GM23338 (cell line): ENCODE measurements around the gene PREB. TPM values are rescaled to one million over a fixed set of nuclear protein-coding genes. Genes with fewer than 3 reads are reported as not detected.

Source experiments
- ATAC-seq: fragments of 200-7000 bp; cut with Tn5 transposase; 3 replicates; pipeline ENCODE4 v1.9.1; 2020
- DNase-seq: peaks from one replicate; pipeline ENCODE4 v3.0.0-alpha.2; 2015; ENCODE audit warnings: low spot score
- H2AFZ ChIP-seq: fragments of 200-600 bp; sonication (generic); 2 replicates; pipeline ENCODE4 v1.8.0; 2016; ENCODE audit warnings: antibody characterized with exemption, mild to moderate bottlenecking, moderate library complexity
- H3F3A ChIP-seq: fragments of 200-600 bp; sonication (generic); replicated peaks from 2 replicates; pipeline ENCODE4 v1.8.0; 2017; ENCODE audit warnings: antibody characterized with exemption, mixed run types, low read depth
- H3K27ac ChIP-seq: fragments of 200-600 bp; sonication (generic); 2 replicates; pipeline ENCODE4 v1.6.1; 2016; ENCODE audit warnings: low read depth
- H3K27me3 ChIP-seq: fragments of 200-600 bp; sonication (generic); 2 replicates; pipeline ENCODE4 v1.8.0; 2016; ENCODE audit warnings: mild to moderate bottlenecking, mixed run types, moderate library complexity; ENCODE audit not compliant: insufficient read depth
- H3K36me3 ChIP-seq: fragments of 200-600 bp; sonication (generic); 2 replicates; pipeline ENCODE4 v1.8.0; 2016; ENCODE audit warnings: mild to moderate bottlenecking; ENCODE audit not compliant: insufficient read depth
- H3K4me1 ChIP-seq: fragments of 200-600 bp; sonication (generic); 2 replicates; pipeline ENCODE4 v1.8.0; 2016; ENCODE audit warnings: mild to moderate bottlenecking, moderate library complexity; ENCODE audit not compliant: insufficient read depth
- H3K4me2 ChIP-seq: fragments of 200-600 bp; sonication (generic); 2 replicates; pipeline ENCODE4 v1.7.1; 2017; ENCODE audit warnings: mixed run types
- H3K4me3 ChIP-seq: fragments of 200-600 bp; sonication (generic); 2 replicates; pipeline ENCODE4 v1.6.1; 2016; ENCODE audit warnings: mixed run types
- H3K79me2 ChIP-seq: fragments of 200-600 bp; sonication (generic); replicated peaks from 2 replicates; pipeline ENCODE4 v1.8.0; 2017; ENCODE audit warnings: mild to moderate bottlenecking; ENCODE audit not compliant: insufficient read depth
- H3K9me2 ChIP-seq: fragments of 200-600 bp; sonication (generic); 2 replicates; pipeline ENCODE4 v1.8.0; 2017; ENCODE audit not compliant: insufficient read depth
- H4K20me1 ChIP-seq: fragments of 200-600 bp; sonication (generic); replicated peaks from 2 replicates; pipeline ENCODE4 v1.8.0; 2017; ENCODE audit warnings: mild to moderate bottlenecking; ENCODE audit not compliant: insufficient read depth
- H3K27ac Mint-ChIP-seq: 2 replicates; pipeline ENCODE4 v1.8.0; 2020; ENCODE audit warnings: inconsistent platforms, mild to moderate bottlenecking, moderate library complexity, mixed read lengths
- H3K27me3 Mint-ChIP-seq: 3 replicates; pipeline ENCODE4 v1.8.0; 2022; ENCODE audit warnings: low read depth, mild to moderate bottlenecking, moderate library complexity, mixed read lengths, inconsistent platforms; ENCODE audit not compliant: insufficient read depth, poor library complexity
- H3K36me3 Mint-ChIP-seq: 3 replicates; pipeline ENCODE4 v1.8.0; 2021; ENCODE audit warnings: low read depth, mild to moderate bottlenecking, inconsistent platforms, moderate library complexity, mixed read lengths
- H3K4me1 Mint-ChIP-seq: 3 replicates; pipeline ENCODE4 v1.8.0; 2020; ENCODE audit warnings: mild to moderate bottlenecking, inconsistent platforms, mixed read lengths
- H3K4me3 Mint-ChIP-seq: 3 replicates; pipeline ENCODE4 v1.8.0; 2021; ENCODE audit warnings: moderate library complexity, mild to moderate bottlenecking, inconsistent platforms, mixed read lengths
- H3K9me3 Mint-ChIP-seq: 3 replicates; pipeline ENCODE4 v1.8.0; 2020; ENCODE audit warnings: moderate library complexity, mild to moderate bottlenecking, inconsistent platforms, mixed read lengths
- CREB1 ChIP-seq: fragments of 250-450 bp; sonication (Bioruptor Pico); IDR thresholded peaks from 2 replicates; pipeline ENCODE4 v1.5.0; 2020; ENCODE audit warnings: low read depth, mild to moderate bottlenecking, moderate library complexity
- CTCF ChIP-seq, 2 experiments: fragments of 200-600 bp in 1 of 2; sonication (generic) in 1 of 2; conservative IDR thresholded peaks; 2 replicates each; pipeline versions ENCODE4 v1.5.1 to v1.6.1; 2016 to 2017; ENCODE audit warnings: antibody characterized with exemption in 2 of 2, low read depth in 2 of 2, mild to moderate bottlenecking in 2 of 2, moderate library complexity in 1 of 2
- ETS1 ChIP-seq: IDR thresholded peaks from 2 replicates; pipeline ENCODE4 v1.6.1; 2016; ENCODE audit warnings: antibody characterized with exemption
- EZH2phosphoT487 ChIP-seq: fragments of 200-600 bp; sonication (generic); IDR thresholded peaks from one replicate; pipeline ENCODE4 v1.8.1; 2018; ENCODE audit warnings: antibody characterized with exemption; ENCODE audit not compliant: unreplicated experiment
- JUNB ChIP-seq: IDR thresholded peaks from one replicate; pipeline ENCODE4 v1.6.1; 2016; ENCODE audit warnings: antibody characterized with exemption; ENCODE audit not compliant: unreplicated experiment
- NANOG ChIP-seq: IDR thresholded peaks from 2 replicates; pipeline ENCODE4 v1.6.1; 2016; ENCODE audit warnings: antibody characterized with exemption, borderline replicate concordance
- POLR2AphosphoS5 ChIP-seq: IDR thresholded peaks from 2 replicates; pipeline ENCODE4 v1.6.1; 2016; ENCODE audit warnings: antibody characterized with exemption, low read depth
- REST ChIP-seq: IDR thresholded peaks from one replicate; pipeline ENCODE4 v1.6.1; 2018; ENCODE audit warnings: antibody characterized with exemption; ENCODE audit not compliant: unreplicated experiment
- STAT1 ChIP-seq: IDR thresholded peaks from one replicate; pipeline ENCODE4 v1.6.1; 2016; ENCODE audit warnings: antibody characterized with exemption; ENCODE audit not compliant: unreplicated experiment
- ZNF114 ChIP-seq: fragments of 250-450 bp; sonication (Bioruptor Pico); IDR thresholded peaks from 2 replicates; pipeline ENCODE4 v1.5.0; 2020; ENCODE audit warnings: mild to moderate bottlenecking, moderate library complexity
- ZNF331 ChIP-seq: fragments of 250-450 bp; sonication (Bioruptor Pico); IDR thresholded peaks from 2 replicates; pipeline ENCODE4 v1.5.0; 2020; ENCODE audit warnings: low read depth, mild to moderate bottlenecking, moderate library complexity
- ZNF462 ChIP-seq: fragments of 250-450 bp; sonication (Bioruptor Pico); IDR thresholded peaks from 2 replicates; pipeline ENCODE4 v1.5.0; 2020; ENCODE audit warnings: mild to moderate bottlenecking, moderate library complexity
- polyA plus RNA-seq: library from polyadenylated mRNA; unstranded; fragments of >200 nt; fragmentation: Nextera tagmentation; extraction: Ambion mirVana; gene quantifications from 2 replicates; pipeline ENCODE4 v1.2.1, GENCODE V29; 2016
- total RNA-seq: library from RNA; depleted of rRNA; stranded (reverse); fragments of >200 nt; shearing (Covaris generic); gene quantifications from 2 replicates; pipeline ENCODE4 v1.2.3, GENCODE V29; 2014

Gene PREB
- total and polyA plus RNA-seq, 2 experiments from 2014 or later = 41.2 to 79.7 TPM

- no peak for TF ChIP-seq ZNF462
Observed at GRCh38 chr2:27139310-27139709, 4.9 kb upstream of the PREB start, which contains the start of gene PRR30 (continued).

GRCh38 chr2:27138111-27138510 lies 3.7 kb upstream of the PREB start:
- Histone ChIP-seq H3K4me3 (no peak overlapping the region), H4K20me1 (peaks cover 6% of the 10 kb centered on the region; the same call in 1 of the 2 replicates), H3F3A (no peaks in the 10 kb centered on the region; the same call in 1 of the 2 replicates), H3K27ac (no peak overlapping the region), H3K4me2 (no peak overlapping the region), H3K36me3 (no peaks in the 10 kb centered on the region), H3K9me2 (no peaks in the 10 kb centered on the region), H3K27me3 (no peaks in the 10 kb centered on the region), H2AFZ (peak overlapping the region; percentile 56; the same call in 1 of the 2 replicates), H3K79me2 (peaks cover 6% of the 10 kb centered on the region), H3K4me1 (peaks cover 6% of the 10 kb centered on the region; the same call in 1 of the 2 replicates)
- DNase-seq (no peak), ATAC-seq (no peak)
- no peak overlapping the region for H3K4me3 Mint-ChIP-seq
- H3K36me3 Mint-ChIP-seq = peaks cover 7% of the 10 kb centered on the region; the same call in 2 of the 3 replicates
- H3K27ac Mint-ChIP-seq = no peak overlapping the region
- no peaks in the 10 kb centered on the region for H3K9me3 Mint-ChIP-seq
- H3K4me1 Mint-ChIP-seq = peaks cover 7% of the 10 kb centered on the region; the same call in 2 of the 3 replicates
- H3K27me3 Mint-ChIP-seq = peaks cover 8% of the 10 kb centered on the region
- no peak for TF ChIP-seq REST
- TF ChIP-seq EZH2phosphoT487 = no peak
- TF ChIP-seq NANOG = no peak
- no peak for TF ChIP-seq ZNF114 (CRISPR knock-in tag)
- TF ChIP-seq ZNF331 = no peak
- TF ChIP-seq ETS1 = no peak
- TF ChIP-seq CREB1 (CRISPR knock-in tag) = no peak
- no peak for TF ChIP-seq STAT1
- TF ChIP-seq POLR2AphosphoS5 = no peak
- TF ChIP-seq CTCF (conservative IDR thresholded peaks at IDR 0.05; ENCODE audit: low read depth in 2 of 2) = no peak
- TF ChIP-seq JUNB = no peak
